Measurements from ENCODE around the gene CHST8.

Gene CHST8

GRCh38 chr19:33641956-33642498 is 20.3 kb downstream of the CHST8 start:
- Histone ChIP-seq H4K8ac (ENCODE audit: low read depth, low read length) (no peak overlapping the region), H3K4me1 (ENCODE audit: control insufficient read depth in 1 of 2, insufficient read depth in 2 of 2, low read length in 2 of 2) (no peaks in the 10 kb centered on the region), H4K12ac (ENCODE audit: low read depth, low read length) (no peak overlapping the region), H3K27ac (ENCODE audit: low read depth, low read length) (no peak overlapping the region), H3K27me3 (ENCODE audit: insufficient read depth, low read length) (no peaks in the 10 kb centered on the region), H3K79me1 (ENCODE audit: low read length) (no peaks in the 10 kb centered on the region), H2BK120ac (ENCODE audit: insufficient read depth, low read length, poor library complexity) (no peak overlapping the region), H3K36me3 (ENCODE audit: control insufficient read depth in 1 of 2, insufficient read depth in 2 of 2, low read length in 2 of 2) (no peaks in the 10 kb centered on the region), H2BK12ac (ENCODE audit: low read length) (no peak overlapping the region), H3K14ac (ENCODE audit: low read length) (no peak overlapping the region), H2BK5ac (ENCODE audit: low read depth, low read length, poor library complexity) (no peak overlapping the region), H3K4me2 (ENCODE audit: low read length) (no peak overlapping the region), H3K23ac (ENCODE audit: low read length) (no peak overlapping the region), H3K4me3 (ENCODE audit: low read depth, low read length) (no peak overlapping the region), H3K79me2 (ENCODE audit: control insufficient read depth, insufficient read depth, low read length, poor library complexity) (no peaks in the 10 kb centered on the region), H2AFZ (ENCODE audit: insufficient read depth, low read length, poor library complexity) (no peak overlapping the region), H4K91ac (ENCODE audit: low read depth, low read length) (no peak overlapping the region), H3K9me3 (ENCODE audit: insufficient read depth, low read depth, low read length) (no peaks in the 10 kb centered on the region), H3K4ac (ENCODE audit: low read depth, low read length) (no peak overlapping the region), H3K18ac (ENCODE audit: low read length) (no peak overlapping the region), H3K9ac (ENCODE audit: low read length) (no peak overlapping the region), H2AK5ac (ENCODE audit: low read length) (no peak overlapping the region)
- no CpG with 5 or more reads among the region's 7 CpGs for WGBS (ENCODE audit: extremely low coverage, insufficient coverage, insufficient read length)
- no peak for DNase-seq

- Histone ChIP-seq H2BK5ac (ENCODE audit: low read depth, low read length, poor library complexity) (no peak overlapping the region), H3K18ac (ENCODE audit: low read length) (no peak overlapping the region), H3K4me1 (ENCODE audit: control insufficient read depth in 1 of 2, insufficient read depth in 2 of 2, low read length in 2 of 2) (no peaks in the 10 kb centered on the region), H3K27ac (ENCODE audit: low read depth, low read length) (no peak overlapping the region), H3K36me3 (ENCODE audit: control insufficient read depth in 1 of 2, insufficient read depth in 2 of 2, low read length in 2 of 2) (no peaks in the 10 kb centered on the region), H3K9ac (ENCODE audit: low read length) (no peak overlapping the region), H3K23ac (ENCODE audit: low read length) (no peak overlapping the region), H2BK120ac (ENCODE audit: insufficient read depth, low read length, poor library complexity) (no peak overlapping the region), H2AFZ (ENCODE audit: insufficient read depth, low read length, poor library complexity) (no peak overlapping the region), H4K8ac (ENCODE audit: low read depth, low read length) (no peak overlapping the region), H4K12ac (ENCODE audit: low read depth, low read length) (no peak overlapping the region), H3K79me2 (ENCODE audit: control insufficient read depth, insufficient read depth, low read length, poor library complexity) (no peaks in the 10 kb centered on the region), H3K4me2 (ENCODE audit: low read length) (no peak overlapping the region), H2AK5ac (ENCODE audit: low read length) (no peak overlapping the region), H3K27me3 (ENCODE audit: insufficient read depth, low read length) (no peaks in the 10 kb centered on the region), H3K4ac (ENCODE audit: low read depth, low read length) (no peak overlapping the region), H3K14ac (ENCODE audit: low read length) (no peak overlapping the region), H3K79me1 (ENCODE audit: low read length) (no peaks in the 10 kb centered on the region), H4K91ac (ENCODE audit: low read depth, low read length) (no peak overlapping the region), H3K9me3 (ENCODE audit: insufficient read depth, low read depth, low read length) (no peaks in the 10 kb centered on the region), H3K4me3 (ENCODE audit: low read depth, low read length) (no peak overlapping the region), H2BK12ac (ENCODE audit: low read length) (no peak overlapping the region)
- no CpG with 5 or more reads among the region's 9 CpGs for WGBS (ENCODE audit: extremely low coverage, insufficient coverage, insufficient read length)
- DNase-seq: no peak
Observed at GRCh38 chr19:33644284-33644836, 22.6 kb downstream of the CHST8 start.

GRCh38 chr19:33646306-33646705 is 24.6 kb downstream of the CHST8 start:
- H3K4me2 ChIP-seq (ENCODE audit: low read length): no peak overlapping the region
- H3K4me3 ChIP-seq (ENCODE audit: low read depth, low read length): no peak overlapping the region
- no peaks in the 10 kb centered on the region for H3K9me3 ChIP-seq (ENCODE audit: insufficient read depth, low read depth, low read length)
- H2BK5ac ChIP-seq (ENCODE audit: low read depth, low read length, poor library complexity): no peak overlapping the region
- H4K12ac ChIP-seq (ENCODE audit: low read depth, low read length): no peak overlapping the region
- H2AK5ac ChIP-seq (ENCODE audit: low read length): no peak overlapping the region
- H3K4ac ChIP-seq (ENCODE audit: low read depth, low read length): no peak overlapping the region
- no peak overlapping the region for H4K8ac ChIP-seq (ENCODE audit: low read depth, low read length)
- no CpG with 5 or more reads among the region's 4 CpGs for whole genome bisulfite sequencing (ENCODE audit: extremely low coverage, insufficient coverage, insufficient read length)
- H3K79me1 ChIP-seq (ENCODE audit: low read length): no peaks in the 10 kb centered on the region
- H3K79me2 ChIP-seq (ENCODE audit: control insufficient read depth, insufficient read depth, low read length, poor library complexity): no peaks in the 10 kb centered on the region
- no peak overlapping the region for H3K23ac ChIP-seq (ENCODE audit: low read length)
- no peaks in the 10 kb centered on the region for H3K27me3 ChIP-seq (ENCODE audit: insufficient read depth, low read length)
- H3K9ac ChIP-seq (ENCODE audit: low read length): no peak overlapping the region
- H4K91ac ChIP-seq (ENCODE audit: low read depth, low read length): no peak overlapping the region
- H3K18ac ChIP-seq (ENCODE audit: low read length): no peak overlapping the region
- no peak overlapping the region for H3K27ac ChIP-seq (ENCODE audit: low read depth, low read length)
- no peaks in the 10 kb centered on the region for H3K4me1 ChIP-seq (ENCODE audit: control insufficient read depth in 1 of 2, insufficient read depth in 2 of 2, low read length in 2 of 2)
- no peak for DNase-seq
- no peak overlapping the region for H2BK12ac ChIP-seq (ENCODE audit: low read length)
- H2AFZ ChIP-seq (ENCODE audit: insufficient read depth, low read length, poor library complexity): no peak overlapping the region
- H3K36me3 ChIP-seq (ENCODE audit: control insufficient read depth in 1 of 2, insufficient read depth in 2 of 2, low read length in 2 of 2): no peaks in the 10 kb centered on the region
- H2BK120ac ChIP-seq (ENCODE audit: insufficient read depth, low read length, poor library complexity): no peak overlapping the region
- H3K14ac ChIP-seq (ENCODE audit: low read length): no peak overlapping the region

GRCh38 chr19:33647146-33647545 is 25.4 kb downstream of the CHST8 start:
- Histone ChIP-seq H3K14ac (ENCODE audit: low read length) (no peak overlapping the region), H3K27me3 (ENCODE audit: insufficient read depth, low read length) (no peaks in the 10 kb centered on the region)

More at GRCh38 chr19:33647146-33647545, 25.4 kb downstream of the CHST8 start:
- Histone ChIP-seq H3K9me3 (ENCODE audit: insufficient read depth, low read depth, low read length) (no peaks in the 10 kb centered on the region), H4K91ac (ENCODE audit: low read depth, low read length) (no peak overlapping the region), H3K9ac (ENCODE audit: low read length) (no peak overlapping the region), H3K4ac (ENCODE audit: low read depth, low read length) (no peak overlapping the region), H3K79me2 (ENCODE audit: control insufficient read depth, insufficient read depth, low read length, poor library complexity) (no peaks in the 10 kb centered on the region), H3K18ac (ENCODE audit: low read length) (no peak overlapping the region), H3K36me3 (ENCODE audit: control insufficient read depth in 1 of 2, insufficient read depth in 2 of 2, low read length in 2 of 2) (no peaks in the 10 kb centered on the region), H2BK12ac (ENCODE audit: low read length) (no peak overlapping the region), H2AFZ (ENCODE audit: insufficient read depth, low read length, poor library complexity) (no peak overlapping the region), H3K79me1 (ENCODE audit: low read length) (no peaks in the 10 kb centered on the region), H2BK120ac (ENCODE audit: insufficient read depth, low read length, poor library complexity) (no peak overlapping the region), H4K12ac (ENCODE audit: low read depth, low read length) (no peak overlapping the region), H3K4me1 (ENCODE audit: control insufficient read depth in 1 of 2, insufficient read depth in 2 of 2, low read length in 2 of 2) (no peaks in the 10 kb centered on the region), H3K27ac (ENCODE audit: low read depth, low read length) (no peak overlapping the region), H2AK5ac (ENCODE audit: low read length) (no peak overlapping the region), H4K8ac (ENCODE audit: low read depth, low read length) (no peak overlapping the region), H3K23ac (ENCODE audit: low read length) (no peak overlapping the region), H3K4me2 (ENCODE audit: low read length) (no peak overlapping the region), H2BK5ac (ENCODE audit: low read depth, low read length, poor library complexity) (no peak overlapping the region), H3K4me3 (ENCODE audit: low read depth, low read length) (no peak overlapping the region)
- no CpG with 5 or more reads among the region's 6 CpGs for WGBS (ENCODE audit: extremely low coverage, insufficient coverage, insufficient read length)
- DNase-seq: no peak

Data from trophoblast cell (in vitro differentiated cells and primary cell).